ENCODE results near the gene TM9SF2. TPM values are rescaled to one million over a fixed set of nuclear protein-coding genes. Genes with fewer than 3 reads are reported as not detected.
A peak's percentile ranks its signal among the peaks of the same experiment; 100 is the strongest.
"Not testable (repeated sequence)": the region's sequence is repeated elsewhere in the genome, so short reads cannot be mapped to it uniquely, and the experiment has no call there.

The TM9SF2 gene
- total and polyA plus RNA-seq, 4 donors, result 100 to 175 (median 133) TPM

- Histone ChIP-seq H3K36me3 (ENCODE audit: control insufficient read depth, insufficient read depth, low read length) (no peaks in the 10 kb centered on the region), H3K27me3 (ENCODE audit: control insufficient read depth, insufficient read depth, low read length) (no peaks in the 10 kb centered on the region), H3K9me3 (ENCODE audit: control insufficient read depth, insufficient read depth, low read length) (peaks cover 1% of the 10 kb centered on the region), H3K27ac (ENCODE audit: low read depth, low read length) (no peak overlapping the region), H3K4me1 (ENCODE audit: control insufficient read depth, insufficient read depth, low read length) (no peaks in the 10 kb centered on the region), H3K4me3 (ENCODE audit: low read depth, low read length) (no peak overlapping the region)
- DNase-seq (ENCODE audit: low read depth in 4 of 6, low spot score in 6 of 6), result no peak
- no CpG with 5 or more reads among the region's 3 CpGs for WGBS (ENCODE audit: insufficient coverage)
These were observed 12.2 kb upstream of the TM9SF2 start for GRCh38 chr13:99489028-99489427.

- H3K36me3 ChIP-seq (ENCODE audit: control insufficient read depth, insufficient read depth, low read length); H3K27me3 ChIP-seq (ENCODE audit: control insufficient read depth, insufficient read depth, low read length); H3K9me3 ChIP-seq (ENCODE audit: control insufficient read depth, insufficient read depth, low read length); H3K27ac ChIP-seq (ENCODE audit: low read depth, low read length); DNase-seq (ENCODE audit: low read depth in 4 of 6, low spot score in 6 of 6); H3K4me1 ChIP-seq (ENCODE audit: control insufficient read depth, insufficient read depth, low read length); H3K4me3 ChIP-seq (ENCODE audit: low read depth, low read length): not testable (repeated sequence)
- WGBS (ENCODE audit: insufficient coverage), result no CpG with 5 or more reads among the region's 3 CpGs
These were observed 9.5 kb upstream of the TM9SF2 start for GRCh38 chr13:99491750-99492149.

GRCh38 chr13:99495466-99496183, 5.6 kb upstream of the TM9SF2 start:
- H3K4me3 ChIP-seq (ENCODE audit: low read depth, low read length), result no peak overlapping the region

GRCh38 chr13:99496184-99497142, 4.8 kb upstream of the TM9SF2 start:
- H3K4me1 ChIP-seq (ENCODE audit: control insufficient read depth, insufficient read depth, low read length), result peaks cover 11% of the 10 kb centered on the region
- WGBS (ENCODE audit: insufficient coverage), result 85% methylated on average over 6 of the region's 12 CpGs
- H3K27ac ChIP-seq (ENCODE audit: low read depth, low read length), result no peak overlapping the region
- H3K36me3 ChIP-seq (ENCODE audit: control insufficient read depth, insufficient read depth, low read length), result no peaks in the 10 kb centered on the region
- no peaks in the 10 kb centered on the region for H3K9me3 ChIP-seq (ENCODE audit: control insufficient read depth, insufficient read depth, low read length)
- peak in 1 of 6 donors; percentile 26 for DNase-seq (ENCODE audit: low read depth in 4 of 6, low spot score in 6 of 6)
- no peaks in the 10 kb centered on the region for H3K27me3 ChIP-seq (ENCODE audit: control insufficient read depth, insufficient read depth, low read length)
- H3K4me3 ChIP-seq (ENCODE audit: low read depth, low read length), result no peak overlapping the region

More at GRCh38 chr13:99495466-99496183, 5.6 kb upstream of the TM9SF2 start:
- peaks cover 11% of the 10 kb centered on the region for H3K4me1 ChIP-seq (ENCODE audit: control insufficient read depth, insufficient read depth, low read length)
- H3K9me3 ChIP-seq (ENCODE audit: control insufficient read depth, insufficient read depth, low read length), result peaks cover under 1% of the 10 kb centered on the region
- WGBS (ENCODE audit: insufficient coverage), result no CpG with 5 or more reads among the region's 8 CpGs
- H3K27ac ChIP-seq (ENCODE audit: low read depth, low read length), result no peak overlapping the region
- no peak for DNase-seq (ENCODE audit: low read depth in 4 of 6, low spot score in 6 of 6)
- H3K27me3 ChIP-seq (ENCODE audit: control insufficient read depth, insufficient read depth, low read length), result no peaks in the 10 kb centered on the region
- no peaks in the 10 kb centered on the region for H3K36me3 ChIP-seq (ENCODE audit: control insufficient read depth, insufficient read depth, low read length)

GRCh38 chr13:99498171-99499161, 2.8 kb upstream of the TM9SF2 start:
- H3K27ac ChIP-seq (ENCODE audit: low read depth, low read length), result peak overlapping the region; percentile 92
- H3K4me1 ChIP-seq (ENCODE audit: control insufficient read depth, insufficient read depth, low read length), result peaks cover 14% of the 10 kb centered on the region
- H3K36me3 ChIP-seq (ENCODE audit: control insufficient read depth, insufficient read depth, low read length), result no peaks in the 10 kb centered on the region
- H3K4me3 ChIP-seq (ENCODE audit: low read depth, low read length), result peak overlapping the region; percentile 78
- H3K9me3 ChIP-seq (ENCODE audit: control insufficient read depth, insufficient read depth, low read length), result no peaks in the 10 kb centered on the region
- peak; percentile 87 to 99 (median 94) for DNase-seq (ENCODE audit: low read depth in 4 of 6, low spot score in 6 of 6)
- no peaks in the 10 kb centered on the region for H3K27me3 ChIP-seq (ENCODE audit: control insufficient read depth, insufficient read depth, low read length)
- 1% methylated on average over 45 of the region's 50 CpGs for WGBS (ENCODE audit: insufficient coverage)

- DNase-seq (ENCODE audit: low read depth in 4 of 6, low spot score in 6 of 6), result no peak
- no peaks in the 10 kb centered on the region for H3K27me3 ChIP-seq (ENCODE audit: control insufficient read depth, insufficient read depth, low read length)
- no peaks in the 10 kb centered on the region for H3K9me3 ChIP-seq (ENCODE audit: control insufficient read depth, insufficient read depth, low read length)
- H3K27ac ChIP-seq (ENCODE audit: low read depth, low read length), result peak overlapping the region; percentile 57
- no peaks in the 10 kb centered on the region for H3K36me3 ChIP-seq (ENCODE audit: control insufficient read depth, insufficient read depth, low read length)
- peak overlapping the region; percentile 84 for H3K4me3 ChIP-seq (ENCODE audit: low read depth, low read length)
- peaks cover 14% of the 10 kb centered on the region for H3K4me1 ChIP-seq (ENCODE audit: control insufficient read depth, insufficient read depth, low read length)
- 0% methylated on average over 5 of the region's 9 CpGs for WGBS (ENCODE audit: insufficient coverage)
These were observed 461 bp upstream of the TM9SF2 start for GRCh38 chr13:99500839-99501183.

- DNase-seq (ENCODE audit: low read depth in 4 of 6, low spot score in 6 of 6), result peak in 3 of 6 donors; percentile 3 to 16 (median 7)
- under 1% methylated on average over 12 of the region's 18 CpGs for WGBS (ENCODE audit: insufficient coverage)
- Histone ChIP-seq H3K36me3 (ENCODE audit: control insufficient read depth, insufficient read depth, low read length) (no peaks in the 10 kb centered on the region), H3K9me3 (ENCODE audit: control insufficient read depth, insufficient read depth, low read length) (no peaks in the 10 kb centered on the region), H3K4me3 (ENCODE audit: low read depth, low read length) (peak overlapping the region; percentile 84), H3K4me1 (ENCODE audit: control insufficient read depth, insufficient read depth, low read length) (peaks cover 14% of the 10 kb centered on the region), H3K27me3 (ENCODE audit: control insufficient read depth, insufficient read depth, low read length) (no peaks in the 10 kb centered on the region), H3K27ac (ENCODE audit: low read depth, low read length) (peak overlapping the region; percentile 89)
These were observed 603 bp downstream of the TM9SF2 start for GRCh38 chr13:99501848-99502301.

- peaks cover 3% of the 10 kb centered on the region for H3K4me1 ChIP-seq (ENCODE audit: control insufficient read depth, insufficient read depth, low read length)
- no peaks in the 10 kb centered on the region for H3K27me3 ChIP-seq (ENCODE audit: control insufficient read depth, insufficient read depth, low read length)
- WGBS (ENCODE audit: insufficient coverage), result no CpG with 5 or more reads among the region's 2 CpGs
These were observed 4.6 kb downstream of the TM9SF2 start for GRCh38 chr13:99505814-99506269.

GRCh38 chr13:99506634-99507033, 5.4 kb downstream of the TM9SF2 start:
- DNase-seq (ENCODE audit: low read depth in 4 of 6, low spot score in 6 of 6), result no peak
- no peak overlapping the region for H3K4me3 ChIP-seq (ENCODE audit: low read depth, low read length)
- peaks cover 6% of the 10 kb centered on the region for H3K36me3 ChIP-seq (ENCODE audit: control insufficient read depth, insufficient read depth, low read length)
- peaks cover 3% of the 10 kb centered on the region for H3K4me1 ChIP-seq (ENCODE audit: control insufficient read depth, insufficient read depth, low read length)
- H3K9me3 ChIP-seq (ENCODE audit: control insufficient read depth, insufficient read depth, low read length), result peaks cover 4% of the 10 kb centered on the region
- 80% methylated on average over 1 of the region's 2 CpGs for WGBS (ENCODE audit: insufficient coverage)
- no peaks in the 10 kb centered on the region for H3K27me3 ChIP-seq (ENCODE audit: control insufficient read depth, insufficient read depth, low read length)
- no peak overlapping the region for H3K27ac ChIP-seq (ENCODE audit: low read depth, low read length)

More at GRCh38 chr13:99505814-99506269, 4.6 kb downstream of the TM9SF2 start:
- no peak overlapping the region for H3K27ac ChIP-seq (ENCODE audit: low read depth, low read length)
- peaks cover 6% of the 10 kb centered on the region for H3K36me3 ChIP-seq (ENCODE audit: control insufficient read depth, insufficient read depth, low read length)
- DNase-seq (ENCODE audit: low read depth in 4 of 6, low spot score in 6 of 6), result no peak
- H3K9me3 ChIP-seq (ENCODE audit: control insufficient read depth, insufficient read depth, low read length), result peaks cover 4% of the 10 kb centered on the region
- H3K4me3 ChIP-seq (ENCODE audit: low read depth, low read length), result no peak overlapping the region
